ENCODE data around the gene PRG2. TPM values are rescaled to one million over a fixed set of nuclear protein-coding genes. Genes with fewer than 3 reads are reported as not detected.

The PRG2 gene
- total and polyA plus RNA-seq, 9 of the 15 experiments (the other 6 are each of a cell fraction or from before 2014, with no cell fraction given): 1.8 to 78.0 (median 26.6) TPM

DNA sequence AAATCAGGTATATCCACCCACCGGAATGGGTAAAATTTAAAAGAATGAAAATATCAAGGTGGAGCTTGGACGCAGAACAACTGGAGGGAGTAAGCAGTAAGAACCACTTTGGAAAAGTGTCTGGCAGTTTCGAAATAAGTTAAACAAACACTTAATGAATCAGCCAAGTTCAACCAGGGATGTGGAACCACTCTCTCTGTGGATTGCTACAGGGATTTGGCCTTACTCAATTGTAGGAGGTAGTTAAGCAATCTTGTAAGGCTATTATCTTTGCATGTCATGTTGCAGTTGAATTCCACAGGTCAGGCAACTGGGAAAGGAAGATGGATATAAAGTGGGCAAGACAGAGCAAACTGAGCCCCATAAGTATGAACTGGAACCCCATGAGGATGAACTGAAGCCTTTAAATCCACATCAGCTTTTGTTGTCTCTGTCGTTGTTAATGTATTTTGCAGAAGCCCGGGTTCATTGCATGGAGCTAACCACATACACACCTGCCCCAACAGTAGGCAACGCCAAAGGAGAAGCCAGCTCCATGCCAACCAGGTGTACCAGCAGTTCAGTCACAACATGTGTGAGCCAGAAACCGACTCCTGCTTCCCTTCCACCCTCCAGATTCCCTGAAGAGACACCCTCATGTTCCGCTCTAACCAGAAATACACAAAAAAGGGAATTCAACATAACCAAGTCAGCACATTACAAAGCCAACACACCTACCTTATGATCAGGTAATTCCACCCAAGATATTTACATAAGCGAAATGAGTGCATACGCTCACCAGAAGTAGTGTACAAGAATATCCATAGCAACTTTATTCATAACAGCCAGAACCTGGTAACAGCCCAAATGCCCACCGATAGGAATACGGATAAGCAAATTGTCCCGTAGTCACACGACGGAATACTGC, 44.4 kb upstream of the PRG2 start (continued):
- TF ChIP-seq, protein P1, sequence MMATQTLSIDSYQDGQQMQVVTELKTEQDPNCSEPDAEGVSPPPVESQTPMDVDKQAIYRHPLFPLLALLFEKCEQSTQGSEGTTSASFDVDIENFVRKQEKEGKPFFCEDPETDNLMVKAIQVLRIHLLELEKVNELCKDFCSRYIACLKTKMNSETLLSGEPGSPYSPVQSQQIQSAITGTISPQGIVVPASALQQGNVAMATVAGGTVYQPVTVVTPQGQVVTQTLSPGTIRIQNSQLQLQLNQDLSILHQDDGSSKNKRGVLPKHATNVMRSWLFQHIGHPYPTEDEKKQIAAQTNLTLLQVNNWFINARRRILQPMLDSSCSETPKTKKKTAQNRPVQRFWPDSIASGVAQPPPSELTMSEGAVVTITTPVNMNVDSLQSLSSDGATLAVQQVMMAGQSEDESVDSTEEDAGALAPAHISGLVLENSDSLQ (IDR thresholded peaks at IDR 0.05): no peak
- TF ChIP-seq MEF2A (IDR thresholded peaks at IDR 0.05; ENCODE audit: control insufficient read depth, low read depth, low read length) (no peak), RB1 (IDR thresholded peaks at IDR 0.05; ENCODE audit: low read depth) (no peak), TRIM24 (IDR thresholded peaks at IDR 0.05) (peak; percentile 58 to 60; a peak in 1 of 4 replicates), MAFG (tag; conservative IDR thresholded peaks at IDR 0.05) (no peak), ZNF146 (CRISPR knock-in tag; IDR thresholded peaks at IDR 0.05; ENCODE audit: unreplicated experiment) (no peak), ZNF197 (CRISPR knock-in tag; IDR thresholded peaks at IDR 0.05; ENCODE audit: low read depth) (no peak), ZNF143 (CRISPR knock-in tag; IDR thresholded peaks at IDR 0.05) (no peak), CCNT2 (IDR thresholded peaks at IDR 0.05; ENCODE audit: borderline replicate concordance, extremely low read depth, insufficient read length, low read depth, low read length) (no peak), SMAD3 (CRISPR knock-in tag; conservative IDR thresholded peaks at IDR 0.05) (no peak), ZNF778 (CRISPR knock-in tag; IDR thresholded peaks at IDR 0.05) (no peak), TAF15 (IDR thresholded peaks at IDR 0.05; ENCODE audit: low read depth, low read length) (no peak), TCF7L2 (IDR thresholded peaks at IDR 0.05; ENCODE audit: low read depth, low read length) (no peak), ZNF766 (CRISPR knock-in tag; conservative IDR thresholded peaks at IDR 0.05) (0 out of 2 replicates have a peak, but pooled peaks have one; percentile 45), ELF2 (CRISPR knock-in tag; IDR thresholded peaks at IDR 0.05) (no peak), ZNF3 (CRISPR knock-in tag; IDR thresholded peaks at IDR 0.05) (no peak), KDM2B (CRISPR knock-in tag; IDR thresholded peaks at IDR 0.05) (no peak), L3MBTL2 (IDR thresholded peaks at IDR 0.05) (no peak), NFE2L1 (tag; IDR thresholded peaks at IDR 0.05; ENCODE audit: borderline replicate concordance, low read depth) (no peak), GTF2F1 (IDR thresholded peaks at IDR 0.05; ENCODE audit: low read depth, low read length) (no peak), RUNX1 (IDR thresholded peaks at IDR 0.05; ENCODE audit: low read depth) (no peak), ZNF232 (CRISPR knock-in tag; IDR thresholded peaks at IDR 0.05) (no peak)
- TF ChIP-seq, protein P2, sequence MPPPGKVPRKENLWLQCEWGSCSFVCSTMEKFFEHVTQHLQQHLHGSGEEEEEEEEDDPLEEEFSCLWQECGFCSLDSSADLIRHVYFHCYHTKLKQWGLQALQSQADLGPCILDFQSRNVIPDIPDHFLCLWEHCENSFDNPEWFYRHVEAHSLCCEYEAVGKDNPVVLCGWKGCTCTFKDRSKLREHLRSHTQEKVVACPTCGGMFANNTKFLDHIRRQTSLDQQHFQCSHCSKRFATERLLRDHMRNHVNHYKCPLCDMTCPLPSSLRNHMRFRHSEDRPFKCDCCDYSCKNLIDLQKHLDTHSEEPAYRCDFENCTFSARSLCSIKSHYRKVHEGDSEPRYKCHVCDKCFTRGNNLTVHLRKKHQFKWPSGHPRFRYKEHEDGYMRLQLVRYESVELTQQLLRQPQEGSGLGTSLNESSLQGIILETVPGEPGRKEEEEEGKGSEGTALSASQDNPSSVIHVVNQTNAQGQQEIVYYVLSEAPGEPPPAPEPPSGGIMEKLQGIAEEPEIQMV (tag; conservative IDR thresholded peaks at IDR 0.05; ENCODE audit: low read depth): no peak
- TF ChIP-seq, protein P3, sequence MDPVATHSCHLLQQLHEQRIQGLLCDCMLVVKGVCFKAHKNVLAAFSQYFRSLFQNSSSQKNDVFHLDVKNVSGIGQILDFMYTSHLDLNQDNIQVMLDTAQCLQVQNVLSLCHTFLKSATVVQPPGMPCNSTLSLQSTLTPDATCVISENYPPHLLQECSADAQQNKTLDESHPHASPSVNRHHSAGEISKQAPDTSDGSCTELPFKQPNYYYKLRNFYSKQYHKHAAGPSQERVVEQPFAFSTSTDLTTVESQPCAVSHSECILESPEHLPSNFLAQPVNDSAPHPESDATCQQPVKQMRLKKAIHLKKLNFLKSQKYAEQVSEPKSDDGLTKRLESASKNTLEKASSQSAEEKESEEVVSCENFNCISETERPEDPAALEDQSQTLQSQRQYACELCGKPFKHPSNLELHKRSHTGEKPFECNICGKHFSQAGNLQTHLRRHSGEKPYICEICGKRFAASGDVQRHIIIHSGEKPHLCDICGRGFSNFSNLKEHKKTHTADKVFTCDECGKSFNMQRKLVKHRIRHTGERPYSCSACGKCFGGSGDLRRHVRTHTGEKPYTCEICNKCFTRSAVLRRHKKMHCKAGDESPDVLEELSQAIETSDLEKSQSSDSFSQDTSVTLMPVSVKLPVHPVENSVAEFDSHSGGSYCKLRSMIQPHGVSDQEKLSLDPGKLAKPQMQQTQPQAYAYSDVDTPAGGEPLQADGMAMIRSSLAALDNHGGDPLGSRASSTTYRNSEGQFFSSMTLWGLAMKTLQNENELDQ (CRISPR knock-in tag; IDR thresholded peaks at IDR 0.05; ENCODE audit: borderline replicate concordance): no peak

Measured in K562 (cell line).